NCI-H2227 treated with DMSO at 0.1 percent for 48 hours (cell line): ENCODE data around the gene ADSS1.
A peak's percentile ranks its signal among the peaks of the same experiment; 100 is the strongest.

Experiments
- DNase-seq: peaks from one replicate; lab custom pipeline; 2025; lab: John Stamatoyannopoulos, UW

The ADSS1 gene

DNA sequence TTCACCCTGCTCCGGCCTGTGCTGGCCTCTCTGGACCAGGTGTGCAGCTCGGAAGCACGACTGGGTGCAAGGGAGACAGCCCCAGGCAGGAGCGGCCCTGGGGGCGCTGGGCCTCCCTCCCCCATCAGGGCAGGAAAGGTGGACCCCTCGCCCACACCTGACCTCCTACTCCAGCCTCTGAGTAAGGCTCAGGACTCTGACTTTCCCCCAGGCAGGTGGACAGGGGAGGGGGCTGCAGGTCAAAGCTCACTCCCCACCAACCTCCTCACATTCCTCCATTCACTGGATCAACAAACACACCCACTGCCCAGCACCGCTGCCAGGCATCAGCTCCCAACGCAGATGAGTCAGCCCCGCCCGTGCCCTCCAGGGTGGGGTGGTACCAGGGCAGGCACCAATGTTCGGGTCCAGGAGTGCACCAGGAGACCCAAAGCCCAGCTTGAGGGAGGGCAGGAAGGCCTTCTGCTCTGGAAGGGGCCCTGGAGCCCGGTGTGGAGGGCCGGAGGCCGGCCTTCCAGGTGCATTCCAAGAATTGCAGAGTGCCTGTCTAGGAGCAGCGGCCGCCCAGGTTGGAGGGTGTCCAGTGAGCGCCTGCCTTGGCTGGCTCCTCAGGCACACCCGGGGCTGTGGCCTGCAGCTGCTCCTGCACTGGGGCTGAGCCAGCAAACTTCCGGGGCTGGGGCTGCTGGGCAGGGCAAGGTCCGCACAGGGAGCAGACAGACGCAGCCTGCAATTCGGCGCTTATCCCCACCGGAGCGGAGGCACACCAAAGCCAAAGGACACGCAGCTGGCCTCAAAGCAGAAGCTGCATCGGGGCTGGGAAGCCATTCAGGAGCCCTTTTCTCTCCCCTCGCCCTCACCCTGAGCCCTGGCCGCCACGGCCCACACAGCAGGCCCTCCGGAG is 36.2 kb upstream of the ADSS1 start:
- DNase-seq, result no peak

DNA sequence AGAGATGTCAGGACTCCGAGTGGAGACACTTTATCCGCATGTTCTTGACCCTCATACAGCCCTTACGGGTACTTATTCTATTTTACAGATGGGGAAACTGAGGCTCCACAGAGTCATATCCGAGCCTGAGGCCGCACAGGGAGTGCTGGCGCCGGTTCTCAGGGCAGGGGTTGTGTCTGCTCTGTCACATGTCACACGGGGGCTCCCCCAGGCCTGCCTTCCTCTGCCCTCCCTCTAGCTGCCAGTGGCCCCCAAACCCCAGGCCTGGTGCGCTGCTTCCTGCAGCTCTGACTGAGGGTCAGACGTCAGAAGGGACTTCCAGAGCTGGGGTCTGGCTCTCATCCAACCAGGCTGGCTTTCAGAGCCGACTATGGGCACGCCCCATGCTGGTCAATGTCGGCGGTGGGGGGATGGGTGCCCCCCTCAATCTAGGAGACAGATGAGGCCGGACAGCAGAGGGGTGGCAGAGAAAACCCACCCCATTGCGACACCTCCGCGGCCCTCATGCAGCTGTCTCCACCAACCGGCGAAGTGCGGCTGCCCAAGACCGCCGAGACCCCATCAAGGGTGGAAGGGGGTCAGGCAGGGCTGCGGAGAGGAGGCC is 35.4 kb upstream of the ADSS1 start:
- DNase-seq, result no peak

DNA sequence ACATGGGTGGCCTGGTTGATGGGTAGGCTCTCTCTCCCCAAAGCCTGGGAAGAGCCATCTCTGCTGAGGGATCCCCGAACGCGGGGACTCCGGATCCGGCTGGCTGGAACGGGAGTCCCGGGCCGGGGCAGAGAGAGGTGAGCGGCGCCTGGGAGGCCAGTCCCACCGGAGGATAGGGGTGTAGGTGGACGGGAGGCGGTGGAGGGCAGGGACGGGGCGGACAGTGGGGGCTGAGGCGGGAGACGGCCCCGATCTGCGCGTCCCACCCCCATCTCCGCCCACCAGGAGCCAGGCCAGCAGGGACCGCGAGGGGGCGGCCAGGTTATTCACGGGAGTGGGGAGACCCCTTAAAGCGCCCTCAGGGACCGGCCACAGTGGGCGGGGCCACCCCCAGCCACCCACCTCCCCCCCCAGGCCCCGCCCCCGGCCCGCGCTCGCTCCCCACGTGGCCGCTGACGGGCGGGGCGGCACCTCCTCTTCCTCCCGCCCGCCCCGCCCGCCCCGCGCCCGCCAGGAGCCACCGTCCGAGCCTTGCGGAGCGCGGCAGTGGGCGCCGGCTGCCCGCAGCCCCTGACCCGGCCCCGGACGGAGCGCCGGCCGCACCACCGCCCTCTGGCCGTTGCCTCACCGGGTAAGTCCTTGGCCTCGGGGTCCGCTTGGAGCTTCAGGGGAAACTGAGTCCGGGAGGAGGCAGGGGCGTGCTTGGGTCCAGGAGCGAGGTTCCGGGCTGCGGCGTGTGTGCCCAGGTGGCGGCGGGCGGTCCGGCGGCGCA is 34.7 kb upstream of the ADSS1 start, which contains the start of gene INF2:
TSS of gene INF2 (plus strand) at position 510 of the 772 bp plus-strand sequence. CDS start 11,748 bp downstream, outside the sequence.
- peak; percentile 37 for DNase-seq

DNA sequence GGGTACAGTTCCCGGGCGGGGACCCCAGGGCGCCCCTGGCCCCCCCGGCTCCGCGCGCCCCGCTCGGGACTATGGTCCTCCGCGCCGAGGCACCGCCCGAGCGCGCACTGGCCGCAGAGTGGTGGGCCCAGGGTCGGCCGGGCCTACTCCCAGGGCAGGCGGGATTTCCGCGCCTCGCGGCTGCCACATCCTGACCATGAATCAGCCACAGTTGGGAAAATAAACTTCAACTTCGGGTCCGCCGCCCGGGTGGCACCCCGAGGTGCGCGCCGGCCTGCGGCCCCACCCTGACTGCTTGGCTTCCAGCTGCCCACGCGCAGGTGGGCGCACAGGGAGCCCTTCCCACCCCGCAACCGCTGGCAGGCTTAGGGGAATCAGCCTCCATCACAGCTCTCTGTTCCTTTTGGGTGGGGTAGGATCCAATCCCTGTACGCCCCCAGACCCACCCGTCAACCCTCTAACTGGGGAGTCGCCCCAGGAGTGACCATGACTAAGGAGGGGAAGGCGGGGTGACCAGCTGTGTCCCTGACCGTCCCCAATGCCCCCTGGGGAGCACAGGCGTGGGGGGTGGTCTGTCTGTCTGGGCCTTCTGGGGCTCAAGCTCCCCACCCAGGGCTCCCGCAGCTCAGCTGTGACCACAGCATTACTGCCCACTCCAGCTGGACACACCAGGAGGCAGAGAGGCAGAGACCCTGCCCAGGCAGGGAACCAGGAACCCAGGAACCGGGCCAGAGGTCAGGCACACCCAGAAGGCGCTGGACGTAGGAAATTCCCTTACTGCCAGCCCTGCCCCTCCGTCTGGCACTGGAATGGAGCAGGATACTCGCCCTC is 33.9 kb upstream of the ADSS1 start:
- no peak for DNase-seq

DNA sequence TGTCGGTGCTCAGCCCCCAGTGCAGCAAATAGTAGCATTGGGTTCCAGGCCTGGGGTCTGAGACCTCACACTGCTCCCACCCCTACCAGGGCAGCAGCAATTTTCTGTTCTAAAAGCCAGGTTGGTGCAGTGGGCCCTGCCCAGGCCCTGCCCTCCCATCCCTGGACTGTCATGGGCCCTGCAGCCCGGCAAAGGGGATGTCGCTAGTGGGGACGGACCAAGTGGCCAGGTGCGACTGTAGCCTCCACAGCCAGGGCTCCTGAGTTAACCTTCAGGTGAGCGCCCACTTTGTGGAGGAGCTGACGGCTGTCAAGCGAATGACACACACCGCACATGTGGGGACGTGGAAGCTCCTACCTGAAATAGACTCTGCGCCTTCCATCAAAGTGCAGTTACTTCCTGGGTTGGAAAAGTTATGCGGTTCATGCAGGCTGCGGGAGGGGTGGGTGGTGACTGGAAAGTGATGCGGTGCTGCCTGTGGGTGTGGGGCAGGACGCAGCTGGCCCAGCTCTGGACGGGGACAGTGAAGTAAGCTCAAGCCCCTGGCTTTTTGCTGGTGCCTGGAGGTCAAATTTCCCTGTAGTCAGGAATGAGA is 33.1 kb upstream of the ADSS1 start:
- DNase-seq, result no peak

DNA sequence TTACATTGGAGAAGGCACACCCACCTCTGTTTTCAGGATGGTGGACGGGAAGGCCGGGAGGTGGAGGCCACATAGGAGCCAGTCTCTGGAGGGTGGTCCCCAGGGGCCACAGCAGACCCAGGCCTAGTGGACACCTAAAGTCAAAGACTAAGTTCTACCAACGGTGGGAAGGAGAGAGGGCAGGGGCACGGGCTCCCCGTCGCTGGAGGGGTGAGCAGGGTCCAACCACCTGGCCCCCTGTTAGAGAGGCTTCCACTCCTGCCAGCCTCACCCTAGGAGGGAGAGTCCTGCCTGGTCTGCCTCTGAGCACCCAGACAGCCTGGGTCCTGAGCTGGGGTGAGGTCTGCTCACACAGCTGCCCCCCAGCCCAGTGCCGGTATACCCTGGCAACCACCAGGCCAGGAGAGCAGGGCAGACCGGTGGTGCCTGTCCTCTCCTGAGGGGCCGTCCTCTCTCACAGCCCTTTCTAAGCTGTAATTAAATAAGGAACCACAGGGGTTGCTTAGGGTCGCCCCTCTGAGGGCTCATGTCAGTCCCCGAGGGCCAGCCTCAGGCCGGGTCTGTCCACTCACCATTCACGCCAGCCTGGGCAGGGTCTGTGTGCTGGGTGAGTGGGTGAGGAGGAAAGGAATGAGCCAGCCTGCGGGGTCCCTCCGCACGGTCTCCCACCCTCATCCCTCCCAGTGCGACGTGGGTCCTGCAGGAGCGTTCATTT is 32.3 kb upstream of the ADSS1 start:
- no peak for DNase-seq

DNA sequence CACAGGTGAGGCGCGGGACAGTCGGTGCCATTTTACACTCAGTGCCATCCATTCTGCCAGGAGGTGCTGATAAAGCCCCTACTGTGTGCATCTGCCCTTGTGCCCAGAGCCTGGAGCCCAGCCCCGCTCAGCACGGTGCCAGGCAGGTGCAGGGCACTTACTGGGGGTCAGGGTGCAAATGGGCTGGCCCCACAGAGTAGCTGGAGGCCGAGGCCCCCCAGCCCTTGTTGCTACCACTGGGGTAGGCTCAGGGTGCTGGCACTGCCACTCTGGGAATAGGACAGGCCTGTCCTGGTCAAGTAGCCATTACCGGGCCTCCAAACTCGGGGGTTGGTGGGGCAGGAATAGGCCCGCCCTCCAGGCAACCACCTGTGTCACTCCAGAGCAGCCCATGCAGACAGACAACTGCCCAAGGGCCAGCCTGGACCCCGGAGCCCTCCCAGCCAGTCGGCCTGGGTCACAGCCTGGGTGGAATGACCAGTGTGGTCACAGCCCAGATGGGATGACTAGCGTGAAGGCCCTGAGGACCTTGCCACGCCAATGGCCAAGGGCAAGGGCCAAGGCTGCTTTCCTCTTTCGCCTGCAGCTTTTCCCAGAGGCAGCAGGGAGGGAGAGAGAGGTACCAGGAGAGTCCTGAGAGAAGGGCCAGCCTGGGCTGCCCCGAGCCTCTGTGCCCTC is 31.6 kb upstream of the ADSS1 start:
- no peak for DNase-seq

DNA sequence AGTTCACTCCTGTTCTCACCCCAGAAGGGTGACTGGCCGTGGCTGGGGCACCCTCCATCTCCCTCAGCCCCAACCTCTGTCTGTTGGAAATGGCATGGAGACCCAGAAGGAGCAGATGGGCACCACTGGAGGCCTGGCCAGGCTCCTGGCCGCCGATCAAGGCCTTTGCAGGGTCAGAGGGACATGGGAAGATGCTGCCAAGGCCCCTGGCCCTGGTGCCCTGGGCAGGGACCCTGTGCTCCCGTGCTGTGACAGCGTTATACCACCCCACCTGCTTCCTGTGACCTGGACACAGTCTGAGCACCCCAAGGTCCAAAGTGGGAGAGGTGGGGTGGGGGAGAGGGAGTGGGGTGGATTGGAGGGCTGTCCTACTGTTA is 31.1 kb upstream of the ADSS1 start:
- no peak for DNase-seq

DNA sequence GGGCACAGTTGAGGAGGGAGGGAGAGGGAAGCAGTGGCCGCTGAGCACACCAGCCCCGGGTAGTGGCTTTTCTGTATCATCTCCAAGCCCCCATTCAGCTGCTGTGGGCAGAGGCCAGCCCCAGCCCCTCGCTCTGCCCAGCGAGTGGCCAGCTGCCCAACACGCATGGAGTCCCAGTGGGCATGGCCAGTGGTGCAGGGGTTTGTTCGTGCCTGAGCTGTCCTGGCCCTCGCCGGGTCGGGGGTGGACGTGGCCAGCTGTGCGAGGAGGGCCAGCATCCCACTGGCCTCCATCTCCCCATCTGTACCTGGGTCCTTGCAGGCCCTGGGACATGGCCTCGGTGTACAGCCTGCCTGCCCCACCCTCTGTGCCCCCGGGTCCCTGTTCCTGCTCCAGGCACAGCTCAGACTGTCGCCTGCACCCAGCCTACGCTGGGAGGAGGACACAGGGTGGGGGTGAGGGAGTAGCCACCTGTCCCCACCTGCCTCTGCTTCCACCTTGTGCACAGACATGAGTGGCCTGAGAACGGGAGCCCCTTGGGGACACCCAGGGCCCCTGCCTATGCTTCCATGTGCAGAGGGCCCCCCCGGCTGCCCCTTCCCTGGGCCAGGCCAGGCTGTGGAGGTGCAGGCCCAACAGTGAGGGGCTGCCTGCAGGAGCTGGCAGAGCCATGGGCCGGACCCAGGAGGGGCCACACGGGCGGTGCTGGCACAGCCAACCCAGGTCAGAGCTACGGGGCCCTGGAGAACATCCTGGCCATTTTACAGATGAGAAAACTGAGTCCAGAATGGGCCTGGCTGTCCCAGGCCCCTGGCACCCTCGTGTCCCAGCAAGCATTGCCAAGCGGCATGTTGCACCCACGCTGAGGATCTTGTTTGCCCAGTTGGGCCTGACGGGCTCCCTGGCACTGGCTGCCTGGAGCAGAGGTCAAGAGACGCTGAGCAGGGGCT is 30.3 kb upstream of the ADSS1 start:
- DNase-seq, result no peak

DNA sequence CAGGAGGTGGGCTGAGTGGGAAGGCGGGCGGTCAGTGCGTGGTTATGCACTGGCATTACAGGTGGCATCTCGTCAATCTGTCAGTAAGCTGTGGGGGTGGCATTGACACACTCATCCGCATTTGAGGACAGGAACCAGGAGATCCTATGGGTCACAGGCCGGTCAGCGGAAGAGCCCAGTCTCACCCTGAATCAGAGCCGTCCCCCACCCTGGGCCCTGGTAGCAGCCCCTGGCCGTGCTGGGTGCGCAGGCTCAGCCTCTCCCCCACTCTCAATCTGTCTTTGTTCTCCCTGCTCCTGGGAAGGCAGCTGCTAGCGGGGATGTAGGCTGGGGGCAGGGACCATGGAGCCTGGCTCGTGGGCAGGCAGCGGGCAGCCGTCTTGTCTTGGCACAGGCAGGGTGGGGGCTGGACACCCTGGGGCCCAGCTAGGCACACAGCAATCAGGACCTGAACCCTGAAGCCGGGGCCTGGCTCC is 29.5 kb upstream of the ADSS1 start:
- peak; percentile 5 for DNase-seq

DNA sequence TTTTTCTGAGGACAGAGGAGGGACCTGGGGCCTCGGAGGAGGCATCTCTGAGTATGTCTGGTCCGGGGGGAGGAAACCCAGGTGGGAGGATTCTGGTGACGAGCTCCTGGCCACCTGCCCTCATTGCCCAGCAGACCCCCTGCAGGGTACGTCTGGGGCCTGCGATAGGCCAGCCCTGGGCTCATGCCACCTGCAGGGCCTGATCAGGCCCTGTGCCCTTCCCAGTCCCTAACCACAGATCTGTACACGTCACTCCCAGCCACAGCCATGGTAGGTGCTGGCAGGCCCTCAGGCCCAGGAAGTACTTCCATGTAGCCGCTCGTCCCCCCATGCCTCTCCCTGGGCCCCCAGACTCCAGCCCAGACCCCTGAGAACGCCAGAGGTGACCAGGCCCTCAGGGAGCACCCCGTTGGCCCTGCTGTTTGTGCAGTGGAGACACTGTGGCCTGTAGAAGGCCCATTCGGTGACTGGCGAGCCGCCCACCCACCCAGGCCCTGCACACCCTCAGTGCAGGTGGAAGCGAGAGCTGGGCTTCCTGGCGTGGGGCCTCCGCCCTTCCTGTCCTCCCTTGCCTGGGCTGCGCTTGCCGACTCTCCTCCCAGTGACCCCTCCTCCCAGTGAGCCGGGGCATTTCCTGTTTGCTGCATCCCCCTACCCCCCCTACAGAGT is 28.9 kb upstream of the ADSS1 start:
- no peak for DNase-seq

DNA sequence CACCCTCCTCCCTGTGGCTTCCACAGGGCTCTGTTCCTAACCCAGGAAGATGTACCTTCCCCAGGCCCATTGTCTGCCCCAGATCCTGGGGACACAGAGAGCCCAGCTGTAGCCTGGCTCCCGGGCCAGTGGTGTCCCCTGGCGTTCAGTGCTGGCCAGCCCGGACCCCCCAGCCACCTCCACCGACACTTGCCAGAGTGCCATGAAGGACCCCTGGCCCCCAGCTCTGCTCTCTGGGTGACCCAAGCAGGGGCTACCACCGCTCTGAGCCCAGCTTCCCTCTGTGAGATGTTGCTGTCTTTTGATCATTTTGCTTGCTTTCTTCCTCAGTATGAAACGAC is 28.4 kb upstream of the ADSS1 start:
- DNase-seq, result no peak

DNA sequence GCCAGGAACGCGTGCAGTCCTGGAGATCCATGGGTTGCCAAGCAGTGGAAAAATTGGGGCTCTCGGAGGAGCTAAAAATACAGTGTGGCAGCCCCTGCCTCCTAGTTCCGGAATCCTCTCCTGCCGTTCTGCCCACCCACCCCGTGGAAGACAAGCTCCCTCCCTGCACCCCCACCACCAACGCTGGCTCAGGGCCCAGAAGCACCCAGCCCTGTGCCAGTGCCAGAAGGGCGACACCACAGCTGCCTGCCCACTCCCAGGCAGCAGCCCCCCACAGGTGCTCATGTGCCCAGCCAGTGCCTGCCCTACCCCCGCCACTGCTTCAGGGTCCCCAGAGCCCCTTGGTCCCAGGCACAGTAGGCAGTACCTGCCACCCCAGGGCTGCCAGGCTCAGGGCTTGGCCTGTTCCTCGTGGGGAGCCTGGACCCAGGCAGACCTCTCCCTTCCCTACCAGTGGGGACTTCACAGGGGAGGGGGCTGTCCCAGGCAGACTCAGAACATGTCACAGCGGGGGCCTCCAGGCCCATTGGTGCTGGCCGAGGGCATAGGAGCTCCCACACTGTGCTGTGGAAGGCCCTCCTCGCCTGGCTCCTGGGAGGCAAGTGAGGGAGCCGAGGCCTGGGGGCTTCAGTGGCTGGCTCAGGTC is 27.2 kb upstream of the ADSS1 start:
- no peak for DNase-seq

DNA sequence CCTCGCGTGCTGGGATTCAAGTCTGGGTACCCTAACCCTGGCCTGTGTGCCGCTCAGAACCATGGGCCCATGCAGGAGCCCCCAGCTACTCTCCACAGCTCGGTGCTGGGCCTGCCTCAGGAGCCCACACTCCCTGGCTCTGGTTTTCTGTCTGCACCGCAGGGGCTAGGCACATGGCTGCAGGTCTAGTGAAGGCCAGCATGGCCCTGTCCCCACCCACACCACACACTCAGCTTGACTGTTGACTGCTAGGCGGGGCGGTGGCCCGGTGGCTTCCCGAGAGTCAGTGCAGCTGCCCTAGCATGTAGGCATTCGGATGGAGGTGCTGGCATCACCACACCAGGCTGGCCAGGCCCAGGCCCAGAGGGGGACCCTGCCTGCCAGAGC is 26.7 kb upstream of the ADSS1 start:
- no peak for DNase-seq

DNA sequence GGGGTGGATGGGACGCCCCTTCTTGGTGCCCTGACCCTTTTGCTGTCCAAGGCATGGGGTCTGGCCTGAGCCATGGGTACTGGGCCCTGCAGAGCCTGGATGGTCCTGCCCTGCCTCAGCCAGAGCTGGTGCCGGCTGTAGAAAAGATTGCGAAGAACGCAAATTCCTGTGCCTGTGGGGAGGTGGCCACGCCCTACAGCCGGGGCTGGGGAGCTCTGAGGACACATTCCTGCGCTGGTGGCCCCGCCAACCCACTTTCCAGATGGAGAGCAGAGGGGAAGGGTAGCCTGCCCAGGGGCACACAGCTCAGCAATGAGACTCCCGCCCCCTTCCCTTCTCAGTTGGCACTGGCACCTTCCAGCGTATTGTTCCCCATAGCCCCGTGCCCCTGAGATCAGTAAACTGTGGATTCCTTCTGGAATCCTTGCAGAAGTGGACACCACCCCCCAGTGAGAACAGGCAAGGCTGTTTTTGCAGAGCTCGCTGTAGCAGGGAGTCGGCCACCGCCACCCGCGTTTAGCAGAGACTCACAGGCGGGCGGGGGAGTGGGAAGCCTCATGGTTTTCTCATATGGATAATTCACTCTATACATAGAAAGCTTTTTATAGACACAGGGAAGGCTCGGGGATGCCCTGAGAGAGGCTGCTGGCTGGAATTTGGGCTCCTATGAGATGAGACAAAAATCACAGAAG is 26.0 kb upstream of the ADSS1 start:
- DNase-seq, result no peak

DNA sequence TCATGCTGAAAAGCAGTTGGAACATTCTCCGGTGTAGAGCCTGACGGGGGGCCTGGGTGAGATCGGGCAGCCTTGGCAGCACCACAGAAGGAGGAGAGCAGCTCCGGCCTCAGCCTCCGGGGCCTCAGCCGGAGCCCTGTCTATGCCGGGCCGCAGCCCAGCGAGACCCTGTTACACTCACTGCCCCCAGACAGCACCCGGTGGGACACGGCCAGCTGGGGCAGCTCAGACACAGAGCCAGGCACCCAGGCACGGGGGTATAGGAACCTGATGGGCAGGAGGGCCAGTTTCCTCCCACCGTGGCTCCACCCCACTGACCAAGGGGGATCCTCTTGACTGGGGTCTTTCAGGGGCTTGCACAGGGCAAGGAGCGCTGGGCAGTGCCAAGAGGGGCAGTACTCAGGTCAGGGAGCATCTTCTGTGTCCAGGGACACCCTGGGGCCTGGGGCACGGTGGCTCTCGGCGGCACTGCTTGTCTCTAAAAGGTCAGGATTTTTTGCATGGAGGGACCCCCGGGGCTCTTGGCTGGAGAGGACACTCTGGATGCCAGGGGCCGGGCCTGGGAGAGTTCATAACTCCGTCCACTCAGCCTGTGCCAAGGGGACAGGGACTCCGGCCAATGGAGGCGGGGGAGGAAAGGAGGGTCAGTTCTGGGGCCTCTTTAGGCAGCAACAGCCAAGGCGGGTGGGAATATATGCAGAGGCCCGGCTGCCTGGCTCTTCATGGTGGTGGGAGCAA is 25.2 kb upstream of the ADSS1 start:
- DNase-seq, result no peak

DNA sequence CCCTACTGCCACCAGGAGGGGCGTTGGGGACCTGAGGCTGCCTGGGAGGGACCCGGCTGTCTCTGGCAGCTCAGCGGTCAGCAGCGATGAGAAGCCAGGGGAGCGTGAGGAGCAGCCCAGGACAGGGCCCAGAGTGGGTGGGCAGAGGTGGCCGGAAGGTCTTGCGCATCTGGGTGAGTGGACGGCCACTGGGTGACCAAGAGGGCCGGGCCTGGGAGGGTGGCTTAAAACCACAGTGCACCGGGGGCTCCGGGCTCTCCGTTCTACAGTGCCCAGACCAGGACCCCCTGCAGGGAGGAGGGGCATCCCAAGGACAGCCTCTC is 24.6 kb upstream of the ADSS1 start:
- no peak for DNase-seq
